D341Med (cell line): ENCODE measurements around the gene IBSP.

Experiments used
- DNase-seq: peaks from one replicate; pipeline ENCODE4 v3.0.0; 2012; ENCODE audit warnings: low spot score

Gene IBSP

DNA sequence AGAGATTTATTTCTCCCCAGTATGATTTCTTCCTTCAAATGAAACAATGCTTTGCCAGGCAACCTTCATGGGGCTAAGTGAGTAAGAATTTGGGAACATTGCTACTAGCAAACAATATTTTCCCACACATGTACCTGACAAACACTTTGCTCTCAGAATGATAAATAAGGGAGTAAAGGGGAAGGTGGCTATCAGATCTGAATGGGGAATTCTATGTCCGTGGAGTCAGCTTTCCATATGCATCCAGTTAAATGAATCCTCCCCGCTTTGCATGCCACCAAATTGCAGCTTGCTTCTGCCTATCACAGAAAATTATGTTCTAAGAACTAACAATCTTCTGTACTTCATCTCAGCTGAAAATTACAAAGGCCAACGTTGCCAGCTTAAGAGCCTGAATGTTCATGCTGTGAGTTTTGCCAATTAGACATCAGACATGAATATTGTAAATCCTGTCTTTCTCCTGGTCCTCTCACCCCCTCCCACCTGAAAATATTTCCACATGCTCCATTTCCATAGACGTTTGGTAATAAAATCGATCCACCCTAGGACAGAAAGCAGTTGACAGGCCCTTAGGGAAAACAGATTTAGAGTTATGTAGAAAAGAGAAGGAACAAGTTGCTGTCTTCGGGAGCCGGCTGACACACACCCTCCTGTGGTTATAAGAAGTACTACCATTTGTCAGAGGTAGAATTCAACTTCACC, 39.7 kb downstream of the IBSP start:
- peak; percentile 61 for DNase-seq

DNA sequence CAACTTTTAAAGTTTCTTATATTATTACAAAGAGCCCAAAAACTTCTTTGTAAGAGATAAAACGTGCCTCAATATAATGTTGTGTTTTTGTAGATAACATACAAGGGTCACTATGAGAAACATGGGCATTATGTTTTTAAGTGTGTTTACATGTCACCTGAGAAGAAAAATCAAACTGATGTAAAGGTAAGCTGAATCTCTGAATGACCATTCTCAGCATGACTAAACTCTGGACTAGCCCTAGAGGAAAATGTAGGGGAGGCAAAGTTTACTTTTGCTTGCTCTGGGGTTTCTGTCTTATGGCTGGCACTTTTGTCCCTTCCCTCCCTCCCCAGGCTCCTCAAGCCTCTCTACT, 40.2 kb downstream of the IBSP start:
- DNase-seq, result no peak

DNA sequence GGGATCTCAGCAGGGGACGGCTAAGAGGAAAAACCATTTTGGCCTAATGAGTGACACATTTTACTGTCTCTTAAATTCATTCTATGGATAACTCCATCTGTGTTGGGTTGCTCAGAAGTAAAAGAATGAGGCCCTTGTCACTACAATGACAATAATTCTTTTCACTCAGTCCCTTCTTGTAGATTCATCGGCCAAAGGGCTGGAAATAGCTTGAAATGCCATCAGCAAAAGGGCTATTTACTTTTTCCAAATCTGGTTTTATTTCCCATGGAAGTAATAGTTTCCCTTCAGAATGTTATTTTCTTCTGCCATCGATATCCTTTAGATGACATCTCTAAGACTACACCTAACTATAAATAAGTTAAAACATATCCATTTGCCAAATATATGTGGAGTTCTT, 40.8 kb downstream of the IBSP start:
- no peak for DNase-seq

DNA sequence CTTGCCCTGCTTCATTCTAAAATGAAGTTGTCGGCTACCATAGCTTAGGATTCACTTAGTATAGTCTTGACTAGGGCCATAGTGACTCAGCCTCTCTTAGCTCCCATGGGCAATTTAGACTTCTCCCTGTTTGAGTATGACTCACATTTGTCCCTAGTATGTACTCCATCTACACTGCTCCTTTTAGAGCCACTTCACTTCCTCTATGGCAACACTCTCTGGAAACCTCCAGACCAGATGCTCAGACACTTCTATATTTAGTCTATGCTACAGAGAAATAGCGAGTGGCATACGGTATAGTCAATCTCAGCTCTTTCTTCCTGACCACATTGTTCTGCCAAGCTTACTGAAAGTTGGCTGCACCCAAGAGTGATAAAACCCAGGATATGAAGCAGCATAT, 44.6 kb downstream of the IBSP start:
- no peak for DNase-seq

DNA sequence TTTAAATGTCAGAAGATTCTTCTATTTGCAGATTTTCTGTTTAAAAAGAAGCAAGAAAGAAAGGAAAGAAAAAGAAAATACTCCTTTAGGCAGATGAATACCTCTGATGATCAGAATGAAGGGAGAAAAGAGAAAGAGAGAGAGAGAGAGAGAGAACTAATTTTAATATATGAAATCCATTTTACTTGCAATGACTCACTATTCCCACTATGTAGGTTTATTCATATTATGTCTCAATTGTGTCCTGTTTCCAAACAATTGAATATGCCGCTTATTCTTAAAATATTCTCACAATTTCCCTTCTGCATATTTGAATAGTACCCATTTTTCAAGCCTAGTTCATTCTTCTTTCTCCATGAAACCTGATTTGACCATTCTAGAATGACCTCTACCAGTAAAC, 45.1 kb downstream of the IBSP start:
- DNase-seq, result no peak

DNA sequence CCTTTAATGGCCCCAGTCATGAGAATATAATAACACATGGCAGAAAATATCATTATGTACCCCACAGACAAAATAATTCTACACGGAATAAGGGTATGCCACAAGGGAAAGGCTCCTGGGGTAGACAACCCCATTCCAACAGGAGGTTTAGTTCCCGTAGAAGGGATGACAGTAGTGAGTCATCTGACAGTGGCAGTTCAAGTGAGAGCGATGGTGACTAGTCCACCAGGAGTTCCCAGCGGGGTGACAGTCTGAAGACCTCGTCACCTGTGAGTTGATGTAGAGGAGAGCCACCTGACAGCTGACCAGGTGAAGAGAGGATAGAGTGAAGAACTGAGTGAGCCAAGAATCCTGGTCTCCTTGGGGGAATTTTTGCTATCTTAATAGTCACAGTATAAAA, 46.9 kb downstream of the IBSP start:
- DNase-seq, result no peak

DNA sequence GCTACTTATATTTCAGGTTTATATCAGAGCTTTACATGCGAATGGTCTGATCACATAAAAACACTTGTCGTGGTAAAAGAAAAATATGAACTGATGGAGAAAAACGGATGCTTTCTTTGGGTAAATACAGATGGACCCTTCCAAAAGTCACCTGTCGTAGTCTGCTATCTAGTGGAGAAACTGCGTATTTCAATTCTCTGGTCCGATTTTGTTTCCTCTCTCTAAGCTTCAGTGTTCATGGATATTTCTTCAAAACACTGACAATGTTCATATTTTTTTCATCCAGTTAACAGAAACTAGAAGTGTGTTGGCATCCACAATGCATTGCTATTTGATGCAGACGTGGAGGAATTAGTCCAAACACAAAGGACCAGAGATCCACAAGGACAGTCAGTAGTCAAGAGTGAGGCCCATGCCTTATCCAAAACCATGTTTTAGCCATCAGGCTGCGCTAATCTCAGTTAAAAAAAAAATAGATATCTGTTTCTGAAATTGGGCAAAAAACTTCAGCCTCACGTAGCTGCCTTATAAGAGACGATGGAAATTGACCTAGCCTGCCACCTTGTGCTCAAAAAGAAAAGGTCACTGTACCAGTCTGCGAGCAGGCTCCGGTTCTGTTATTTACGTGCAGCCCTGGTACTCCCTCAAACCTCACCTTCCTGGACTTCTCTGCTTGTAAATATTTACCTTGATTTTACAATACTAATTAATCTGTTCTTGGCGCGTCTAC, 49.4 kb downstream of the IBSP start:
- peak; percentile 63 for DNase-seq

DNA sequence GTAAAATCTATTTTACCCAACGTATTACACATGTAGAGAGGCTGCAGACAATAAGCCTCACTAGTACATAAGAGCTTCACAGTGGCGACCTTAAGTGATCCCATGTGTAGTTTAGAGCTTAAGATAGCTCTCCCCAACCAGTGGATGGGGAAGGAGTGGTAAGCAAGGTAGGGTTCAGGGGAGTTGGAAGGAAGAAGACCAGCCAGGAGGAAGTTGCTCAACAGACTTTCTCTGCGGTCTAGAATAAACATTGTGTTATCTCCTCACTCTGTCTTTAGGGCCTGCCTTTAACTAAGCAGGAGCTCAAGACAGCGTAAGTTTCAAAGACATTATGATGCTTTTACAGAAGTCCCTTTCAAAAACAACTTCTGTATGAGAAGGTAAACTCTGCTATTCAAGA, 50.3 kb downstream of the IBSP start:
- DNase-seq, result no peak

DNA sequence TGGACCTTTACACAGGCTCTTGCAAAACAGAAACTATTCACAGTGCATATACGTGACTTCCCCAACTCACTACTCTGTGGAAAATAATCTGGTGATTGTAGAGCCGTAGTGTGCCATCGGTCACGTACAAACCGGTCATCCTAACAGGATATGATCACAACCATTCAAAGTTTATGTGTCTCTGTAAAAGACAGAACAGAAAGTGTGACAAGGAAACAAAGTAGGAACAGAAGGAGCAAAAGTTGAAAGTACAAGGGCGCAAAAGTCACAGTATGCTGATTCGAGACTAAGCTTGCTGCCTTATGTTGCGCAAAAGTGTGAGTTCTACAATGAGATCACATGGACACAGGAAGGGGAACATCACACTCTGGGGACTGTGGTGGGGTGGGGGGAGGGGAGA, 52.0 kb downstream of the IBSP start:
- DNase-seq, result no peak

DNA sequence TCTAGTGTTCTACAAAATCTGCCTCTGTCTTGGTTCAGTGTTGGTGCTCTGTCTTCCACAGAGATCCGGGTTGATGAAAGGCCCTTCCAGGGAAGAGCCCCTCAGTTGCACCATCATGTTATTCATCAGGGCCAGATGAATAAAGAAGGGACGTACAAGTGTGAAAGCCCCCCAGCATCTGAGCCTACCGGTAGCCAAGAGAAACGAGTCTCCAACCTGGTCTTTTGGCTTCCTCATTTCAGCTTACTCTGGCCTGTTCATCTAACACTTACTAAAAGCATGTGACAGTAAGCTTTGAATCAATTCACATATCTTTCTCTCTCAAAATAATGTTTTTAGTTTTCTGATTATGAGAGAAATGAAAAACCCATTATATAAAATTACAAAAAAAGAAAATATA, 52.6 kb downstream of the IBSP start:
- no peak for DNase-seq

DNA sequence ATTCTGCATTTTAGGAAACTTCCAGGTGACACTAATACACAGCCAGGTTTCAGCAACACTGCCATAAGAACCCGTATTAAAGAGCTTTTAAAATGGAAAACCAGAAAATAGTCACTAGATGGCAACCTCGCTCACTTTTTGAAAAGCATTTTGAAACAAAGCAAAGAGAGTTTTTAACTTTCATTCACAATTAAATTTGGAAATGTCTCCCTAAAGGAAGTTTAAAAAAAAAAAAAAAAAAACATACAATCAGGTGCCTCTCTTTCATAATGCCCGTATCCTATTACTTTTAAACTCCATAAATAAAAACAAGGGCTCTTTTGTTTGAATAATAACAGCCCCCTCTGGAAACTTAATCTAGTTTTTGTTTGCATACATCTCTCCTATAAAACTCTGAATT, 53.8 kb downstream of the IBSP start:
- peak; percentile 40 for DNase-seq

DNA sequence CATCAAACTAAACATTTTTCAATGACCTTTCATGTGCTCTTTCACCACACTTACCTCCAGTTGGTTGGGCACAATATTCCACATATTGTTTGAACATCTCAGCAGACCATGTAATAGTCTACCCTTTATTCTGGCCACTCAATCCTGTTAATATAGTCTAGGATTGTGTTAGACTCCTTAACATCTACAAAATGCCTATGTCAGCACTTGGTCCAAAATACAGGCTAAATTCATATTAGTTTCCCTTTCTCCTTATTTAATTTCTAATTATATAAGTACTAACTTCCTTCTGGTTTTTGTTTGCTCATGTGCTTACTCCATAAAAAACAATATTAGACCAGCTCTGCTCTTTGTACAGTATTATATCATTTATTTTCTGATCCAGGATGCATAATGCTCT, 54.5 kb downstream of the IBSP start:
- no peak for DNase-seq

DNA sequence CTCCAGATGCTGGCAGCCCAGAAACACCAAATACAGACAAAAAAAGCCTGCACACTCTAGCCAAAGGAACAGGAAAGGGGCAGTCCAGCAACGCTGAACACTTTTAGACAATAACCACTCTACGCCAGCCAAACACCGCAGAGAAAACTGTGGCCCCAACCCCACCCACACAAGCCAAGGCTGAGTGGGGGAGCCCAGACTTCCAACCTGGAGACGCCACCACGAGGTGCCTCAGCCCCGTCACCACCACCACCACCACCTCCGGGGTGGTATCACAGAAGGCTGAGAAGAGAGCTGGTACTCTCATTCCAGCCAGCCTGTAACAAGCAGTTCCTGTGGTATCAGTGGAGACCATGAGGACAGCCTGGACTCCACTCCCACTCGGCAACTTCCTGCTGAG, 56.2 kb downstream of the IBSP start:
- DNase-seq, result no peak

DNA sequence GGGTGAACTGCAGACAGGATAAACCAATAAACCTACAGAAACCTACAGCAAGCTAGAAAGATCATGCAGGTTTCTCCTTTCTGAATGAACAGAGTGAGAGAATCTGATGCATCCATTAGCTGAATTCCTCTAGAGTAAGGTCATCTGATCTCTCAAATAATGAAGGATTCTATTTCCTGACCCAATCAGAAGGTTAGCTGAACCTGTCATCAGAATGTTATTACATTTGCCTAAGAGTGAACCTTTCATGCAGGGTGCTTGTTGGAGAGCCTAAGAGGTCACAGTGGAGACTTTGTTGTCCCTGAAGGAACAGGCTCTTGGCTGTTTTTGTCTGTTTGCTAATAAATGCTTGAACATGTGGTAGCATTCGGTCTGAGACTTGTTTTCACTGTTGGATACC, 57.5 kb downstream of the IBSP start:
- DNase-seq, result no peak

DNA sequence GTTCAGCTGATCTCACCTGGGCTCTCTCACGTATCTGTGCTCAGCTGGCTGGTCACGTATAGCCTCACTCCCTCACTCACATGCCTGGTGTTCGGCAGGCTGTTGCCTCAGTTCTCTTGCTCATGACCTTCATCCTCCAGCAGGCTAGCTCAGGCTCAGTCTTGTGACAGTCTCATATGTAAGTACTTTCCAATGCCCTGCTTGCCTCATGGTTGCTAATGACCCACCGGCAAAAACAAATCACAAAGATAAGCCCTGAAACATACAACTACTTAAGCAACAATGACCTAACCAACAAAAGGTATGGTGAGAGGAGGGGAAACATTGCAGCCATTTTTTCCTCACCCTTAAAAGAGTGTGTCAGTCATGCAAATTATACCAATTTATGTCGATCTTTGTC, 58.4 kb downstream of the IBSP start:
- DNase-seq, result no peak
